ENCODE results near the gene LIMK2.
"Not testable (repeated sequence)": the region's sequence is repeated elsewhere in the genome, so short reads cannot be mapped to it uniquely, and the experiment has no call there.

Gene LIMK2

DNA sequence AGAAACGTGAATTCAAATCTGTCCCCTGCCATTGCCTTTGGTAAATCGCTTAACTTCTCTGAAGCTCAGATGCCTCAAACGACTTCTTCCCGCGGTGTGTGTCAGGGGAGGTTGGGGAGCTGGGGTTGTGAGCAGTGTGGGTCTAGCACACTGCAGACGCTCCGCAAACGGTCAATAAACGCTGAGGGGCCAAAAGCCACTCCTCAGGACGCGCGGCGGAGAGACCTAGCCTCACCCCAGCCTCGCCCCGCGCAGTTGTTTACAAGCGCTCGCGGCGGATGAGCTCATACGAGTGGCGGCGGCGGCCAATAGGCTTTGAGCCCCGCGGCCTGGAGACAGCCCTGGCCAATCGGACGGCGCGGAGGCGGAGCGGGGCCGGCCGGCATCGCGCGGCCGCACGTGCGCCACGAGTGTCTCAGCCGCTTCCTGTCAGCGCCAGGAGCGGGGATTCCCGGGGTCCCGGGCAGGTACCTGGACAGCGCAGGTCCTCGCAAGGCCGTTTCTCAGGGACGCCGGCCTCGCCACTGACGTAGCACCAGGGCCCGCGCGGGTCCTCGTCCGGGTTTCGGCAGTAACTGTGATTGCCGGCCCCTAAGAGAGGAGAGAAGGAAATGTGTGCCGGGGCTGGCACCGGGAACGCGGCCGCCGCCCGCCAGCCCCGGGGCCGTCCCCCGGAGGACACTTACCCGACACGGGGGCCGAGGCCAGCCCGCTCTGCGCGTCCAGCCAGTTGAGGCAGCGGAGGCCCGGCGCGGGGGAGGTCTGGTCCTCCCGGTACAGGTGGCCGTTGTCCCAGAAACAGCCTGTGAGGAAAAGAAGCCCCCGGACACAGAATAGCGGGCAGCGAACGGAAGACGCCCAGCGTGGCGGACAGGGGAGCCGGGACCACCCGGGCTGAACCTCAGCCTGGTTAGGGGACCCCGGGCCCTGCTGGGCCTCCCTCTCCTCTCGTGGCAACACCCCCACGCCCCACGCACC, 78.7 kb downstream of the LIMK2 start:
- DNase-seq (ENCODE audit: low spot score): peak; percentile 90

GRCh38 chr22:31291481-31292235, 79.6 kb downstream of the LIMK2 start:
- DNase-seq (ENCODE audit: low spot score): peak; percentile 15

- peak; percentile 83 for DNase-seq (ENCODE audit: low spot score)
Observed at GRCh38 chr22:31292236-31292989, 80.3 kb downstream of the LIMK2 start, which contains the start of gene PIK3IP1. Gene PIK3IP1, minus strand, starts transcription at chr22:31292488. Its CDS starts 144 bp downstream, at chr22:31292344.

- no peak for DNase-seq (ENCODE audit: low spot score)
Observed at GRCh38 chr22:31295360-31295759, 83.3 kb downstream of the LIMK2 start.

- no peak for DNase-seq (ENCODE audit: low spot score)
Observed at GRCh38 chr22:31295831-31296657, 83.9 kb downstream of the LIMK2 start.

DNA sequence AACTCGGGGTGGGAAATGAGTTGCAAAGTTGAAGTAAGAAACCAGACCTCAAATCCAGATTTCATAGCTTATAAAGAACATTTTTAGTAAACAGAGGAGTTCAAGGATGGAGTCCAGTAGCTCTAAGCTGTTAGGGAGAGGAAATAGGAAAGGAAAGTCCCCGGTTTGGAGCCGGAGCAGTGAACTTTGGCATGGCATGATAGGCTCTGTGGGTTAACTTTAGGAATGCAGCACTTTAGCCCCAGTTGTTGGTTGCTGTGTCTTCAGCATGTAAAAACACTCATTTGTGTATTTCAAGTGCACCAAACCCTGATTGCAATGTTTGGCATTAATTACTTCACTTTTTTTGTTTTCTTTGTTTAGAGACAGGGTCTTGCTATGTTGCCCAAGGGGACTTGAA, 88.8 kb downstream of the LIMK2 start:
- DNase-seq (ENCODE audit: low spot score): no peak

DNA sequence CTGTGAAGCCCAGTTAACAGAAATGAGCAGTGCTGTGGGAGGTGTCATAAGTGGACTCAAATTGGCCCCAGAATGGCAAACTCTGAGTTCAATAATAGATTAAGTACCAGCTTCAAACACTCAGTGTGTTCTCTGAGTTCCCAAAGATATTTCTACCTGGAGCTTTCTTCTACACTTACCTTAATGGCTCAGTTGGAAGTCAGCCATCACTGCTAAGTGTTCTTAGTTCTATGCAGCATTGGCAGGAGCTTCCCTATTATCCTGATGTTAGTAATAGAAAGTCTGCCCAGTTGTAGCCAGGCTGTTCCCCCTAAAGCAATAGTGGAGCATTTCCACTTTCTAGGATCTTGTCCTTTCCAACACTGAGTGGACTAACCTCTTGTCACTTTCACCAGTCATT, 89.9 kb downstream of the LIMK2 start:
- no peak for DNase-seq (ENCODE audit: low spot score)

- DNase-seq (ENCODE audit: low spot score): no peak
Observed at GRCh38 chr22:31302537-31302936, 90.4 kb downstream of the LIMK2 start.

- no peak for DNase-seq (ENCODE audit: low spot score)
Observed at GRCh38 chr22:31305194-31305593, 93.1 kb downstream of the LIMK2 start.

GRCh38 chr22:31308181-31308580, 96.1 kb downstream of the LIMK2 start:
- no peak for DNase-seq (ENCODE audit: low spot score)

DNA sequence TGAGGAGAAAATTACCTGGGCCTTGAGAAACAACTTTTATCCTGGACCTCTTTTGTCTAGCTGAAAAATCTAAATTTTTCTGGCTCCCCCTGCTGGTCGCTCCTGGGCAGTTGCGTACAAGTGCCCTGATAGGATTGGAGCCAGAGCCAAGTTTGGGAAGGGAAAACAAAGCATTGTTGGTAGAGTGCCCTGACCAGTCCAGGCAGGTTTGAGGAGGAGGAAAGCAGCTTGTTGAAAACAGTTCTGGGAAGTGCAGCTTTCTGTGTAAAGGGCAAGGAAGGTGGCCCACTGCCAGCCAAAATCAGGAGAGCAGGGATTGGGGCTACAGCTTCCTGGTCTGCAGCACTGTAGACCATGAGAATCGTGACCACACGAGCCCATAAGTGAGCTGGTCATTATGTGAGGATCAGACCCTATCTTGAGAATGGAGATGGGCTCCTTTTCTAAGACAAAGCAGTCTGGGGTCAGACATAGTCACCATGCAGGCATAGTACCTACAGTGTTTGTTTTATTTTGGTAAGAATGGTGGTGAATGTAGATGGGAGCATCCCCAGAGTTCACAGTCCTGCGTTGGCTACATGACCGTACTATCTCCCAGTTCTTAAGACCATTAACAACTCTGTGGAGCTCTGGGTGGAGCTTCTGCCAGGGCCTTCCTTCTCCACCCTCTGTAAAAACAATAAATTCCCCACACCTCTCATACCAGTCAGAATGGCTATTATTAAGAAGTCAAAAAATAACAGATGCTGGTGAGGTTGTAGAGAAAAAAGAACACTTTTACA, 101.5 kb downstream of the LIMK2 start:
- peak; percentile 57 for DNase-seq (ENCODE audit: low spot score)

- DNase-seq (ENCODE audit: low spot score): not testable (repeated sequence)
Observed at GRCh38 chr22:31314220-31314619, 102.1 kb downstream of the LIMK2 start.

DNA sequence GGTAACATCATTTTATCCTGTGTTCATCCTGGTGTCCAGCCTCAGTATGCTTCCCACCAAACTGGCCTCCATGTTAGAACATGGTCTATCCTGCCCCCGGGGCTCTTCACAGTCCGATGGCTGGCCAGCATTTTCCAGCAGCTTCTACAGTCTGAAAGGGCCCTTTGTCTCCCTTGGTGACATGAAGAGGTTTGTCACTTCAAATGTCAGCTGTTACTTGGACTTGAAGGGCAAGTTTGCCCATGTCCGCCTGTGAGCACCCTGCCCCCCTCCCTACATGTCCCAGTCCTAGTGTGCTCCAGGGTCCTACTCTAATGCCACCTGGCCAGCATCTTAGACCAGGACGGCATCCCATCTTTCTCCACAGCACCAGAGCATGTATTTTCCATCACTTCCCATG, 109.3 kb downstream of the LIMK2 start:
- no peak for DNase-seq (ENCODE audit: low spot score)

GRCh38 chr22:31323578-31324550, 111.8 kb downstream of the LIMK2 start:
- DNase-seq (ENCODE audit: low spot score): no peak

DNA sequence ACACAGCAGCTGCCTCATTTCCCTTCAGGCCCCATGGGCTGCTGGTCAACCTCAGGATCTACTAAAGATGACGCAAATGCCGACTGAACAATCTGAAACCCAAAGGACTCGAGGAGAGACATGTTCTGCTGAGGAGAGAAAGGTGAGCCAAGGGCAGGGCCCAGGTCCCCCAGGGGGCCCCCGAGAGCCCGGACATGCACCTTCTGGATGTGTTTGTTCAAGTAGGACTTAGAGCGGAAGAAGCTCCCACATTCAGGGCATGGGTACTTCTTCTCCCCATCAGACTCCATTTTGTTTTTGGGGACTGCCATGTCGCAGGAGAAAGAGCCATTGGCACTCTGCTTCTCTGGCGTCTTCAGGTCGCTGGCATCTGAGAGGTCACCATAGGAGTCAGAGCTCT, 114.8 kb downstream of the LIMK2 start:
- no peak for DNase-seq (ENCODE audit: low spot score)

DNA sequence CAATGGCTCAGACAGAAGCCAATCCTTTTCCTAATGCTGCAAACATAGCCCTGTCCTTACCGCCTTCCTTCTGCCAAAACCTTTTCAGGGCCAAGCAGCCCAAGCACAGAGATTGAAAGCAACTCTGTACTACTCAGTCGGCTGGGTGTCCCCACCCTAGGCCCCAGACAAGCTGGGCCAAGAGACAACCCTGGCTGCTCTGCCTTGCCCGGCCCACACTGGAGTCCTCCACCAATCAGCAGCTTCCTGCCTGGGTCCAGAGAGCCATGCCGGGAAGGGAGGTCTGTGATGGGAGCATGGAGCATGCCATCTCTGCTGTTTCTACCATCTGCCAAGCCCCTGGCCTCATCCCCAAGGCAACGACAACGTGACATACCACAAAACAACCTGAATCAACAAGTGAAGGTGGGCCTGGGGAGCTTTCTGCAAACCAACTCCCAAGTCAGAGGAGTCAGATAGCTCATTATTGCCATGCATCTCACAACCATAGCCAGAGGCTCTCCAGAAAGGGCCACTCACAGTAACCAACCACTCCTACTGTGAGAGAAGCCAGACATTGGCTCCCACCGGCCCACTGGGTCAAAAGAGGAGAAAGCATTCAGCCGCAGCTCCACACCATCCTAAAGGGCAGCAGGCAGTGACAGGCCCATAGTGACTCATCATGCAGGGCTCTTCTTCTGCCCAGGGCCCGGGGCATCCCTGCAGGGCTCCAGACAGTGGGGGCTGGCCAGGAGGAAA, 115.9 kb downstream of the LIMK2 start:
- DNase-seq (ENCODE audit: low spot score): no peak

- DNase-seq (ENCODE audit: low spot score): no peak
Observed at GRCh38 chr22:31328544-31328960, 116.5 kb downstream of the LIMK2 start.

DNA sequence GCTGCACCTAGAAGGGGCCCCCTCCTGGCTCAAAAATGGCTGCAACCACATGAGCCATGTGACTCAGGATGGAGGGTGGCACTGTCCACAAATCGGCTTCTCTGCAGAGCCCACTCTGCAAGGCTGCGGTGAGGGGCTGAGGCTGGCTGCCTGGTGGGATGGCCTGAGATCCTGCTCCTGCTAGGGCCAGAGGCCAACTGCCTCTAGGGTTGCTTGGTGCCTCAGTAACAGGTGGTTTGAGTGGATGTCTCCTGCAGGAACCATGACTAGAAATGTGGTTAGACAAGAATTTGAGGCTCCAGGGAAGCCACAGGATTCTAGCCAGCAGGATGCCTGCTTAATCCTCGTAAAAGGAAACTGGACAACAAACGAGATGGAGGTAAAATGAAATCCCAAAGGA, 116.9 kb downstream of the LIMK2 start:
- no peak for DNase-seq (ENCODE audit: low spot score)

Measured in hematopoietic multipotent progenitor cell treated with erythropoietin and hydrocortisone succinate and interleukin-3 and kit ligand, for 15 days (in vitro differentiated cells).